ENCODE results near the gene CEP170.
"Not testable (repeated sequence)": the region's sequence is repeated elsewhere in the genome, so short reads cannot be mapped to it uniquely, and the experiment has no call there.

DNA sequence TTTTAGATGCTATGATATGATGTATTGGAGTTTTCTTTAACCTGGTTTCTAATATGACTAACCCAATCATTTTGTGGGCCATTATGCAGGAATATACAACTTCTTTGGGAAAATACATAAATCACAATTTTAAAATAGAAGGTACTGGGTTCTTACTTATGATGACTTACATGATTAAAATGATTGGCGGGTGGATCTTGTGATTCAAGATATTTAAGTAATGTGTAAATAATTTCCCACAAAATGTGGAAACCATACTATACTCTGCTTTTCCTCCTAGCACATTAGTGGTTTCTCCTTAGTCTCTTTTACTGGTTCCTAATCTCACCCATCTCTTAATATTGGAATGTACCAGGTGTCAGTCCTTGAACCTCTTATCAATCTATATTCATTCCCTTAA lies 50.7 kb downstream of the CEP170 start:
- TF ChIP-seq, protein P1, sequence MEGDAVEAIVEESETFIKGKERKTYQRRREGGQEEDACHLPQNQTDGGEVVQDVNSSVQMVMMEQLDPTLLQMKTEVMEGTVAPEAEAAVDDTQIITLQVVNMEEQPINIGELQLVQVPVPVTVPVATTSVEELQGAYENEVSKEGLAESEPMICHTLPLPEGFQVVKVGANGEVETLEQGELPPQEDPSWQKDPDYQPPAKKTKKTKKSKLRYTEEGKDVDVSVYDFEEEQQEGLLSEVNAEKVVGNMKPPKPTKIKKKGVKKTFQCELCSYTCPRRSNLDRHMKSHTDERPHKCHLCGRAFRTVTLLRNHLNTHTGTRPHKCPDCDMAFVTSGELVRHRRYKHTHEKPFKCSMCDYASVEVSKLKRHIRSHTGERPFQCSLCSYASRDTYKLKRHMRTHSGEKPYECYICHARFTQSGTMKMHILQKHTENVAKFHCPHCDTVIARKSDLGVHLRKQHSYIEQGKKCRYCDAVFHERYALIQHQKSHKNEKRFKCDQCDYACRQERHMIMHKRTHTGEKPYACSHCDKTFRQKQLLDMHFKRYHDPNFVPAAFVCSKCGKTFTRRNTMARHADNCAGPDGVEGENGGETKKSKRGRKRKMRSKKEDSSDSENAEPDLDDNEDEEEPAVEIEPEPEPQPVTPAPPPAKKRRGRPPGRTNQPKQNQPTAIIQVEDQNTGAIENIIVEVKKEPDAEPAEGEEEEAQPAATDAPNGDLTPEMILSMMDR (IDR thresholded peaks at IDR 0.05): not testable (repeated sequence)
- not testable (repeated sequence) for TF ChIP-seq POLR2A (IDR thresholded peaks at IDR 0.05)

All from uterus (tissue), 2 donors.